ENCODE measurements around the gene PRAMEF20. TPM values are rescaled to one million over a fixed set of nuclear protein-coding genes. Genes with fewer than 3 reads are reported as not detected.
"Not testable (repeated sequence)": the region's sequence is repeated elsewhere in the genome, so short reads cannot be mapped to it uniquely, and the experiment has no call there.

Gene PRAMEF20
- total RNA-seq, result not detected in 2 replicates

DNA sequence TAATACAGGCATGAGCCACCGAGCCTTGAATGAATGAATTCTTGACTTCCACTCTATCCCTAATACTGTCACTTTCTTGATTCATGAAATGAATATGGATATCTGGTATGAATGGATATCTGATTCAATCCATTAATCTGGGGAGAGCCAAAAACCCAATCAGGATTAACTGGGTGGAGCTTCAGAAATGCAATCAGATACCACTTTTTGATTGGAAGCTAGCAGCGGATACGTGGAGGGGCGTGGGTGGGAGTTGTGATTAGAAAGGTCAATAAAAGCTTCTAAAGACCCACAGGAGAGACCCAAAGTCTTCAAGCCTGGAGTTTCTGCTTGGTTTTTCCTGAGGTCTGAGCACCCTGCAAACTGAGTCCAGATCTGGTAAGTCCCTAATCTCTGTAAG lies at the start of gene PRAMEF20:
PRAMEF20 (plus strand) TSS at position 301 of the 400 bp plus-strand sequence. CDS start 5,905 bp downstream, outside the sequence.
- DNase-seq (ENCODE audit: low read depth, low spot score), result not testable (repeated sequence)

DNA sequence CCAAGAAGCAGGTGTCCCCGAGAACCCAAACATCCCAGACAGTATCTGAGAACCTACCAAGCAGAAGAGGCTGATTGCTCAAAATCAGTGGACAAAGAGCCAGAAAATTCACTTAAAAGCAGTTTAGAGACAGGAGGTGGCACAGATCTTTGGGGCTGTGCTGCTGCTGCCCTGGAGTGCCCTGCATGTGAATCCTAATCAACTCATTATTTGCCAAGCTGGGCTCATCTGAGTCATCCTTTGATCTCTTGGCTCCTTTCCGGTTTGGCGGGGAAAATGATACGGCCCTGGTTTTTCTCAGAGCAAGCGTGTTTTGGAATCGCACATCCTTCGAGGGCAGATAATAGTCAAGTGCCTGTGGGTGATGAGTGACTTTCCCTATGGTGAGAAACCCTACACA lies 47.9 kb upstream of the PRAMEF20 start:
- not testable (repeated sequence) for DNase-seq (ENCODE audit: low read depth, low spot score)

DNA sequence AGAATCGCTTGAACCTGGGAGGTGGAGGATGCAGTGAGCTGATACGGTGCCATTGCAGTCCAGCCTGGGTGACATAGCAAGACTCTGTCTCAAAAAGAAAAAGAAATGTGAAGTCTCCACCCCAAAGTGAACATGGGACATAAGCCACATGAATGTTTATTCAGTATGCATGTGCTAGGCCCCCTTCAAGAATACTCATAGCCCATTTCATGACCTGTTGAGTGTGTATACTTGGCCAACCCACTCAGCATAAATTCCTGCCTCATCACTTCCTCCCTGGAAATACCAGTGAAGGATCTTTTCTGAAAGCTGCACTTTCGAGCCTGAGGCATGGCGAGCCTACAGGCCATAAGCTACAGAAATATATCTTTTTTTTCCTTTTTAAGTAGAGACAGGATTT lies 45.3 kb upstream of the PRAMEF20 start:
- DNase-seq (ENCODE audit: low read depth, low spot score), result not testable (repeated sequence)

DNA sequence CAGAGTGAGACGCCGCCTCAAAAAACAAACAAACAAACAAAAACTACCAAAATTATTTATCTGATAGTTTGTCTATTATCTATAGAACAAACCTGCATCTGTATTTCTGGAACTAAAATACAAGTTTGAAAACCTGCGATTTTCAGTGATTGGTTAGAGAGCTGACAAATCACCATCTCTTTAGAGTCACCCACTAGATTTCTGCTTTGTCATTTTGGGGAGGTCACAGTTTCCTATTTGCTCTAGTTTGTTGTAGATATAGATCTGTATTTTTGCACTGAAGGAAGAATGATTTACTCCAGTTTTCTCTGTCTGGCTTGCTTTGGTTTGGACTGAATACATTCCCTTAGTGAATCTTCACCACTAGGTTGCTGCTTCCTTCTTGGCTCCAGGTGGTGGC lies 43.7 kb upstream of the PRAMEF20 start:
- DNase-seq (ENCODE audit: low read depth, low spot score), result not testable (repeated sequence)

DNA sequence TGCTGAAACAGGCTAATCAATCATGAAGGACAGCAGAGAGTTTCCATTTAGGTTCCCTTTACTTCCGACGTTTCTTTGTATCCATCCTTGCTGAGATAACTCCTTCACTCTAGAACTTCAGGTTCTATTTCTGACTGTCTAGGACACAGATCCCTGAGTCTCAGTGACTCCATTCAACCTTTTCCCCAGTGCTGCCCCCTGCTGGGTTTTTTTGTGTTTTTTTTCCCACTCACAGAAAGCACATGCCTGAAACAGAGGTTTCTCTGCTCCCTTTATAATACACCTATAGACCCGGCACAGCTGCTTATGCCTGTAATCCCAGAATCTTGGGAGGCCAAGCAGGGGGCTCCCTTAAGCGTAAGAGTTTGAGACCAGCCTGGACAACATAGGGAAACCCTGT lies 41.7 kb upstream of the PRAMEF20 start:
- not testable (repeated sequence) for DNase-seq (ENCODE audit: low read depth, low spot score)

DNA sequence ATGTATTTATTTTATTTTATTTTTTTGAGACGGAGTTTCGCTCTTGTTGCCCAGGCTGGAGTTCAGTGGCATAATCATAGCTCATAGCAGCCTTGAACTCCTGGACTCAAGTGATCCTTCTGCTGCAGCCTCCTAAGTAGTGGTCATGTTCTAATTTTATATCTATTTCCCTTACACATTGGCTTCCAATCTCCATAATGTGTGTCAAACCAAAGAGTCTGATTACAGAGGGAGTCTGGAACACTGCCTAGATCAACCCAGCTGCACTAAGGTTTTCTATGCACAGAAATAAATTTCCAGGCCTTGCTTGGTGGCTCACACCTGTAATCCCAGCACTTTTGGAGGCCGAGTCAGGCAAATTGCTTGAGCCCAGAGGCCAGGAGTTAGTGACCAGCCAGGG lies 31.3 kb upstream of the PRAMEF20 start:
- DNase-seq (ENCODE audit: low read depth, low spot score), result not testable (repeated sequence)

DNA sequence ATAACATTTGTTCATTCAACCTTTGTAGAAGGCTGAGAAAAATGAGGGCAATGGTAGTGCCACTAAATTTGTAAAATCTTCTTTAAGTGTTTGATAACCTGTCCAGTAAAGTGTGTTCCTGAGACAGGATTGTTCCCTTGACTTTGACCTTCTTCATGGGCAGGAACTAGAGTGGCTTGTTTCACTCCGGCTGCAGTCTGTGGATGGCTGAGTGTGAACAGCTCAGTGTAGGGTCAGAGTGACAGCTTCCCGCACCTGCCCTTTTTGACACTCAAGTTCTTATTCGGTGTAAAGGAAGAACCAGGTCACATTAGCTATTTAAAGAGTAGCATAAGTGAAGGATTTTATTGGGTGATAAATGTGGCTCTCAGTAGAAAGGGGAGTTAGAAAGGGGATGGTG lies 29.9 kb upstream of the PRAMEF20 start:
- DNase-seq (ENCODE audit: low read depth, low spot score), result not testable (repeated sequence)

DNA sequence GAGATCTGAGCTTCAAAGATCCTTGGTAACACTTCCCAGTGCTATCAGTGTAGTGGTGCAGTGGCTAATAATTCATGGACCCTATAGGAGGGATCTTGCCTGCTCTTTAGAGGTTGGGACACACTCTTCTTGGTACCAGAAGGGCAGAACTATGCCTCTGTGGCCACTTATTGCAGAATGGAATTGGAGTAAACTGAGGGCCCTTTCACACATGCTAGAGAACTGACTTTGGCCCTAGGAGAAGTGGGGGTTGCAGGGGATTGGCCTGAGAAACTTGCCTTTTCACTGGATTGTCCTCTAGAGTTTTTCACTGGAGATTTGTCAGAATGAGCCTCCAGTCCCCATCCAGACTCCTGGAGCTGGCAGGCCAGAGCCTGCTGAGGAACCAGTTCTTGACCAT lies 20.9 kb upstream of the PRAMEF20 start, which contains the start of gene PRAMEF17:
PRAMEF17 (plus strand) TSS at position 301 of the 400 bp plus-strand sequence; CDS start at position 327, 26 bp downstream.
- not testable (repeated sequence) for DNase-seq (ENCODE audit: low read depth, low spot score)

DNA sequence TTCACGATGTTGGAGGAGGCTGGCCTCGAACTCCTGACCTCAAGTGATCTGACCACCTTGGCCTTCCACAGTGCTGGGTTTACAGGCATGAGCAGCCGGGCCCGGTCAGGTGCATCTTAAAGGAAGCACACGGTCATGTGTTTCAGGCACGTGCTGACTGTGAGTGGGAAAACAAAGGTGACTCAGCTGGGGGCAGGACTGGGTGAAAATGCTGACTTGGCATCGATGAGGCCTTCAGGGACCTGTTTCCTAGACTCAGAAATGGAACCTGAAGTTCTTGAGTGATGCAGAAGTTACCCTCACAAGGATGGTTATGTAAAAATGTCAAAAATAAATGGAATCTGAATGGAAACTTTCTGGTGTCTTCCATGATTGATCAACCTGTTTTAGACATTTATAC lies 17.2 kb upstream of the PRAMEF20 start:
- not testable (repeated sequence) for DNase-seq (ENCODE audit: low read depth, low spot score)

DNA sequence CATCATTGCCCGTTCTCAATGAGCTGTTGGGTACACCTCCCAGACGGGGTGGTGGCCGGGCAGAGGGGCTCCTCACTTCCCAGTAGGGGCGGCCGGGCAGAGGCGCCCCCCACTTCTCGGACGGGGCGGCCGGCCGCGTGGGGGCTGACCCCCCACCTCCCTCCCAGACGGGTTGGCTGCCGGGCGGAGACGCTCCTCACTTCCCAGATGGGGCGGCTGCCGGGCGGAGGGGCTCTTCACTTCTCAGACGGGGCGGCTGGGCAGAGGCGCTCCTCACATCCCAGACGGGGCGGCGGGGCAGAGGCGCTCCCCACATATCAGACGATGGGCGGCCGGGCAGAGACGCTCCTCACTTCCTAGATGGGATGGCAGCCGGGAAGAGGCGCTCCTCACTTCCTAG lies 15.5 kb upstream of the PRAMEF20 start:
- DNase-seq (ENCODE audit: low read depth, low spot score), result not testable (repeated sequence)

DNA sequence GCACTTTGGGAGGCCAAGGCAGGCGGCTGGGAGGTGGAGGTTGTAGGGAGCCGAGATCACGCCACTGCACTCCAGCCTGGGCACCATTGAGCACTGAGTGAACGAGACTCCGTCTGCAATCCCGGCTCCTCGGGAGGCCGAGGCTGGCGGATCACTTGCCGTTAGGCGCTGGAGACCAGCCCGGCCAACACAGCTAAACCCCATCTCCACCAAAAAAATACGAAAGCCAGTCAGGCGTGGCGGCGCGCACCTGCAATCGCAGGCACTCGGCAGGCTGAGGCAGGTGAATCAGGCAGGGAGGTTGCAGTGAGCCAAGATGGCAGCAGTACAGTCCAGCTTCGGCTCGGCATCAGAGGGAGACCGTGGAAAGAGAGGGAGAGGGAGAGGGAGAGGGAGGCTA lies 14.9 kb upstream of the PRAMEF20 start:
- not testable (repeated sequence) for DNase-seq (ENCODE audit: low read depth, low spot score)

DNA sequence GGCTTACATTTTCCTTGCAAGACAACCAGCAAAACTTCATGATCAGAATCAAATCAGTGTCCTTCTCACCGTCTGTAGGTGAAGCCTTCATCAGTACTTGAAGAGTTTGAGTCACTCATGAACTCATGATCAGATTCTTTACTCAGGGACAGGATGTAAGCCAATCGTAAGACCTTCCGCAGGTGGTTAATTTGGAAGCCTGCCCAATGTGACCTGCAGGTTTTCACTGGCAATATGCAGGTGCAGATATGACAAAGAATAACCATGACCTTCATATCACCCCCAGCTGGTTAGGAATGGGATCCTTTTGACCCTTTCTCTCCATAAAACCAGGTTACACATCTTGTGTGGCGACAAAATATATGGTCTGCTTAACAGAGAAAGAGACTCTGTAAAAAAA lies 2.4 kb upstream of the PRAMEF20 start:
- DNase-seq (ENCODE audit: low read depth, low spot score), result no peak

DNA sequence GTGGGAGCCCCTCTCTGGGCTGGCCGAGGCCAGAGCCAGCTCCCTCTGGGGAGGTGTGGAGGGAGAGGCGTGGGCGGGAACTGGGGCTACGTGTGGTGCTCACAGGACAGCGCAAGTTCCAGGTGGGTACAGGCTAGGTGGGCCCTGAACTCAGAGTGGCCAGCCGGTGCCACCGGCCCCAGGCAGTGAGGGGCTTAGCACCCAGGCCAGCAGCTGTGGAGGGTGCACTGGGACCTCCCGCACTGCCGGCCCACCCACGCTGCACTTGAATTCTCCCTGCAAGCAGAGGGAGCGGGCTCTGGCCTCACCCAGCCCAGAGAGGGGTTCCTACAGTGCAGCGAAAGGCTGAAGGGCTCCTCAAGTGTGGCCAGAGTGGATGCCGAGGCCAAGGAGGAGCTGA lies 20.2 kb downstream of the PRAMEF20 start:
- no peak for DNase-seq (ENCODE audit: low read depth, low spot score)

DNA sequence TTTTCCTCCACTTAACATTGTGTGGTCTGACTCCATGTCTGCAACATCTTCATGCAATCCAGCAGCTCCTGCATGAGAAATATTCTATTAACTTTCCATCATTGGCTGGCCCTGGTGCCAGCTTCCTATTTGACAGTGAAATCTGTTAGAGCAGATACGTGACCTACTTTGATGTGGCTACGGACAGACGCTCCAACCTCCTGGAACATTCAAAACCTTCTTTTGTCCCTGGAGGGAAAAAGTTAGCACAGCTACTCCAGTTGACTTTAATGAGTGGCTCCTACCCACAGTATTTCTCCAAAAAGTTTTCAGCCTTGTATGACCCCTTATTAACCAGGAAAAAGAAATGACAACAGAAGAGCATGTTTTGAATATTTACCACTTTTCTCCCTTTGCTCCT lies 22.0 kb downstream of the PRAMEF20 start:
- DNase-seq (ENCODE audit: low read depth, low spot score), result no peak

DNA sequence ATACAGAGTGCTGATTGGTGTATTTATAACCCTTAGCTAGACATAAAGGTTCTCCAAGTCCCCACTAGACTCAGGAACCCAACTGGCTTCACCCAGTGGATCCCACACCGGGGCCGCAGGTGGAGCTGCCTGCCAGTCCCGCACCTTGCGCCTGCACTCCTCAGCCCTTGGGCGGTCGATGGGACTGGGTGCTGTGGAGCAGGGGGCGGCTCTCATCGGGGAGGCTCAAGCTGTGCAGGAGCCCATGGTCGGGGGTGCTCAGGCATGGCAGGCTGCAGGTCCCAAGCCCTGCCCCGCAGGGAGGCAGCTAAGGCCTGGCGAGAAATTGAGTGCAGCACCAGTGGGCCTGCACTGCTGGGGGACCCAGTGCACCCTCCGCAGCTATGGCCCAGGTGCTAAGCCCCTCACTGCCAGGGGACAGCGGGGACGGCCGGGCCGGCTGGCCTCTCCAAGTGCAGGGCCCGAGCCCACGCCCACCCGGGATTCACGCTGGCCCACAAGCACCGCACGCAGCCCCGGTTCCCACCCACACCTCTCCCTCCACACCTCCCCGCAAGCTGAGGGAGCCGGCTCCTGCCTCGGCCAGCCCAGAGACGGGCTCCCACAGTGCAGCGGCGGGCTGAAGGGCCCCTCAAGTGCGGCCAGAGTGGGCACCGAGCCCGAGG lies 23.6 kb downstream of the PRAMEF20 start:
- not testable (repeated sequence) for DNase-seq (ENCODE audit: low read depth, low spot score)

DNA sequence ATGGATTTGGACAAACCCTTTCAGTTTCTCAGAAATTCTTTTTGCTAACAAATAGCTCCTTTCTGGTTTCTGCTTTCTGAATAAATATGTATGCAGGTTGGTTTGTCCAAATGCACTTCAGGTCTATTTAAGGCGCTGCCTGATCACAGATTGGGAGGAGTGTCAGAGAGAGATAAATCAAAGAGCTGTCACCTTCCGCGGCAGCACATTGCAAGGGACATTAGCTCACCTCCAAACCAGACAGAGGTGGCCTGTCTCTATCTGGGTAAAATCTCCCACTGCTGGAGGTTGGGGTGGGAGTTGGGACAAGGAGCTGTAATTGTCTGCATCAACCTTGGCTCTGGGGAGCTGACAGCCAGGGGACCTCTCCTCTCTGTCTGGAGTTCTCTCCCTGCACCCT lies 25.2 kb downstream of the PRAMEF20 start:
- no peak for DNase-seq (ENCODE audit: low read depth, low spot score)

DNA sequence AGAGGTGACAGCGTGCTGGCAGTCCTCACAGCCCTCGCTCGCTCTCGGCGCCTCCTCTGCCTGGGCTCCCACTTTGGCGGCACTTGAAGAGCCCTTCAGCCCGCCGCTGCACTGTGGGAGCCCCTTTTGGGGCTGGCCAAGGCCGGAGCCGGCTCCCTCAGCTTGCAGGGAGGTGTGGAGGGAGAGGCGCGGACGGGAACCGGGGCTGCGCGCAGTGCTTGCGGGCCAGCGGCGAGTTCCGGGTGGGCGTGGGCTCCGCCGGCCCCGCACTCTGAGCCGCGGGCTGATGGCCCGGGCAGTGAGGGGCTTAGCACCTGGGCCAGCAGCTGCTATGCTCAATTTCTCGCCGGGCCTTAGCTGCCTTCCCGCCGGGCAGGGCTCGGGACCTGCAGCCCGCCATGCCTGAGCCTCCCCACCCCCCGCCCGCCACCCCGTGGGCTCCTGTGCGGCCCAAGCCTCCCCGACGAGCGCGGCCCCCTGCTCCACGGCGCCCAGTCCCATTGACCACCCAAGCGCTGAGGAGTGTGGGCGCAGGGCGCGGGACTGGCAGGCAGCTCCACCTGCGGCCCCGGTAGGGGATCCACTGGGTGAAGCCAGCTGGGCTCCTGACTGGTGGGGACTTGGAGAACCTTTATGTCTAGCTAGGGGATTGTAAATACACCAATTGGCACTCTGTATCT lies 29.0 kb downstream of the PRAMEF20 start:
- DNase-seq (ENCODE audit: low read depth, low spot score), result not testable (repeated sequence)

DNA sequence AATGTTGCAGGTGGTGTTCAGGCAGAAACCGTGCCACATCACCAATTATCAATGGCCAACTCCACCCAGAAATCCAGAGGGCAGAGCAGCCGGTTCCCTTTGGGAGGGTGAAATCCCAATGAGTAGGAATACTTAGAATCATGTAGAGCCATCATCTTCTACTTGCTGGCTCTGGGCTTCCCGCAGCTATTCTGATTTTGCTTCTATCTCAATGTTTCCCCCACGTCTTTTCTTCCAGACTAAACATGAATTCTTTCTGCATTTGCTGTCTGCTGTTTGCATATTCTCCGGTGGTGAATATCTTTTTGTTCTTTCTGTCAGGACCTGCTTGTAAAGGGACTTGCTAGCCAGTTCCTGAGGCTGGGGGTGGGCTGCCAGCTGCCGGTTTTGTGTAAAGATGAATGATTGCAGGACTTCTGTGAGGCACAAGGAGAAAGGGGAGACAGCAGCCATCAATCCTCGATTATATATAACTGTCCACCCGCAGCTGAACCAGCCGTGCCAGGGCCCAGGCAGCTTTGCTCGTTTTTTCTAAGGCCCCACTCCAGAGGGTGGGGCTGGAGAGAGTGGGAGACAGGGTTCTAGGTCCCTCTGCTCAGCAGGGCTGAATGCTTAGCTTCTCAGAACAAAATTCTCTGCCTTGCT lies 33.2 kb downstream of the PRAMEF20 start:
- no peak for DNase-seq (ENCODE audit: low read depth, low spot score)

DNA sequence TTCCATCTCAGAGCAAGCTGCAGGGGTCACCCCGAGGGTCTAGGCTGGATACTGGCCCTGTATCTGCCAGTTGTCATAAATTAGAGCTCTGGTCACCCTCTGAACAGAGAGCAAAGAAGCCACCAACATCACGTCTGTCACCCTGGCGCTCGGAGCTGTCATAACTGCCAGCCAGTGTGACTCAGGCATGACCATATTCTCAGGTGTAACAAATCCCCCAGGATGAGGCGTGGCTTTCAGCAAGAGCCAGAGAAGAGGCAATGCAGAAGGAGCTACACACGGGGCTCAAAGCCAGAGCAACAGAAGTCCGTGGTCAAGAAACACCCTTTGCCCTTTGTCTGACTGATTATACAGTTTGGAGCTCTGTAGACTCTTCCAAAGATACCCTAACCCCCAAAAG lies 40.0 kb downstream of the PRAMEF20 start:
- no peak for DNase-seq (ENCODE audit: low read depth, low spot score)

DNA sequence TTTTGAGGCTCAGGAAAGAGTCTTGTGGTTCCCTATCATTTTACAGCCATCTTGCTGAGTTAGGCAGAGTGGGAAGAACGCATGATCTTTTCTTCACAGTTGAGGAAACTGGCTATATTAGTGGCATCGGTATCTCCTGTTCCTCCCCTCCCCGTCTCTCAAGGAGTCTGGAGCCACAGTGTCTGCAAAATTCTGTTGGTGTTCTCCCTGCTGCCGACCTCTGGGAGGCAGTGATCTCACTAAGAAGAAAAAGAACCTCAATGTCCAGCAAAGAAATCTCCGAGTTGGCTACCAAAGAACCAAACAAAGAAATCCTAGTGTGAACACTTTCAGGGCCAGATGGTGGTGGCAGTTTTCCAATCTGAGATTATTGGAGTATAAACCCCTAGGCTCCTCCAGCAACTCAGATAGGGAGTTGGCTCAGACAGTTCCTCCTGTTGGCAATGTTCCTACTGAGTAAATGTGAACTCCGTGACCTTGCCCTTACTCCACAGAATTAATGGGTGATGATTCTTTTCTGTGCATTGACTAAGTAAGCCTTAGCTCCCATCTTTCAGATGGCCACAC lies 41.2 kb downstream of the PRAMEF20 start:
- DNase-seq (ENCODE audit: low read depth, low spot score), result no peak

DNA sequence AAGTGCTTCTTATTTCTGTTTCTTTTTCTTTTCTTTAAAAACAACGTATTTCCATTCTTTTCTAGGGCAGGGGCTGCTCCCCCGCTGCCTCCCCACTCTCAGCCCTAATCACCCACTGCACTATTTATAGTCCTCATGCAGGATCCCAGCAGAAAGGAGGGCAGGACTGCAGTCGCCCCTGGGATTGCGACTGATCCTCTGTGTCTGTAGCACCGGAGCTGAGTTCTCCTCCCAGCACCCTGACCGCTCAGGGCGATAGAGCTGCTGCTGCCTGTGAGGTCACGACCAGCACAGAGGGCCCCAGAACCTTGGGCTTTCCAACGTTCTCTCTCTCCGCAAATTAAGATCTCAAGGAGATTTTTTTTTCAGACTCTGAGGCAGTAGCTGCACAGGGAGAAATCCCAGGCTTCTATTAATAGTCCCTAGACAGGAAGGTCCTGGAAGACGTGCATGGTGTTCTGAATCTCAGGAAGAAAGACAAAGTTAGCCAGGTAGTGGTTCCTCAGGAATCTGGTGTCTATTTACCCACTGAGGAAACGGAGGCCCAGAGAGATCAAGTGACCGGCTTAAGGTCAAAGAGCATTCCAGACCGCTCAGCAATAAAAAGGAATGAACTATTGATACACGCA lies 46.8 kb downstream of the PRAMEF20 start:
- no peak for DNase-seq (ENCODE audit: low read depth, low spot score)

DNA sequence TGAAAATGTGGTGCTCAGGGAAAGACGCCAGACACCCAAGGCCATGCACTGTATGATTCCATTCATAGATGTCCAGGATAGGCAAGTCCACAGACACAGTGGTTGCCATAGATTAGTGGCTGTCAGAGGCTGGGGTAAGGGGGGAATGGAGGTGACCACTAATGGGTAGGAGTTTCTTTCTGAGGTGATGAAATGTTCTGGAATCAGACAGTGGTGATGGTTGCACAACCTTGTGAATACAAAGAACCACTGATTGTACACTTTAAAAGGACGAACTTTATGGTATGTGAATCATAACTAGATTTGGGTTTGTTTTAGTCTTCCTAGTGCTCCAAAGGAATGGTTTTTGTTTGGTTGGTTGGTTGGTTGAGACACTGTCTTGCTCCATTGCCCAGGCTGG lies 51.7 kb downstream of the PRAMEF20 start:
- no peak for DNase-seq (ENCODE audit: low read depth, low spot score)

Data from pulmonary artery endothelial cell (primary cell).